GM23338 (cell line): Measurements from ENCODE around the gene ATP1A3. TPM values are rescaled to one million over a fixed set of nuclear protein-coding genes. Genes with fewer than 3 reads are reported as not detected.
"Not testable (repeated sequence)": the region's sequence is repeated elsewhere in the genome, so short reads cannot be mapped to it uniquely, and the experiment has no call there.

ENCODE experiments used
- ATAC-seq: fragments of 200-7000 bp; cut with Tn5 transposase; 3 replicates; pipeline ENCODE4 v1.9.1; 2020
- DNase-seq: peaks from one replicate; pipeline ENCODE4 v3.0.0-alpha.2; 2015; ENCODE audit warnings: low spot score
- H2AFZ ChIP-seq: fragments of 200-600 bp; sonication (generic); 2 replicates; pipeline ENCODE4 v1.8.0; 2016; ENCODE audit warnings: antibody characterized with exemption, mild to moderate bottlenecking, moderate library complexity
- H3F3A ChIP-seq: fragments of 200-600 bp; sonication (generic); replicated peaks from 2 replicates; pipeline ENCODE4 v1.8.0; 2017; ENCODE audit warnings: antibody characterized with exemption, mixed run types, low read depth
- H3K27ac ChIP-seq: fragments of 200-600 bp; sonication (generic); 2 replicates; pipeline ENCODE4 v1.6.1; 2016; ENCODE audit warnings: low read depth
- H3K27me3 ChIP-seq: fragments of 200-600 bp; sonication (generic); 2 replicates; pipeline ENCODE4 v1.8.0; 2016; ENCODE audit warnings: mild to moderate bottlenecking, mixed run types, moderate library complexity; ENCODE audit not compliant: insufficient read depth
- H3K36me3 ChIP-seq: fragments of 200-600 bp; sonication (generic); 2 replicates; pipeline ENCODE4 v1.8.0; 2016; ENCODE audit warnings: mild to moderate bottlenecking; ENCODE audit not compliant: insufficient read depth
- H3K4me1 ChIP-seq: fragments of 200-600 bp; sonication (generic); 2 replicates; pipeline ENCODE4 v1.8.0; 2016; ENCODE audit warnings: mild to moderate bottlenecking, moderate library complexity; ENCODE audit not compliant: insufficient read depth
- H3K4me2 ChIP-seq: fragments of 200-600 bp; sonication (generic); 2 replicates; pipeline ENCODE4 v1.7.1; 2017; ENCODE audit warnings: mixed run types
- H3K4me3 ChIP-seq: fragments of 200-600 bp; sonication (generic); 2 replicates; pipeline ENCODE4 v1.6.1; 2016; ENCODE audit warnings: mixed run types
- H3K79me2 ChIP-seq: fragments of 200-600 bp; sonication (generic); replicated peaks from 2 replicates; pipeline ENCODE4 v1.8.0; 2017; ENCODE audit warnings: mild to moderate bottlenecking; ENCODE audit not compliant: insufficient read depth
- H3K9me2 ChIP-seq: fragments of 200-600 bp; sonication (generic); 2 replicates; pipeline ENCODE4 v1.8.0; 2017; ENCODE audit not compliant: insufficient read depth
- H4K20me1 ChIP-seq: fragments of 200-600 bp; sonication (generic); replicated peaks from 2 replicates; pipeline ENCODE4 v1.8.0; 2017; ENCODE audit warnings: mild to moderate bottlenecking; ENCODE audit not compliant: insufficient read depth
- H3K27ac Mint-ChIP-seq: 2 replicates; pipeline ENCODE4 v1.8.0; 2020; ENCODE audit warnings: inconsistent platforms, mild to moderate bottlenecking, moderate library complexity, mixed read lengths
- H3K27me3 Mint-ChIP-seq: 3 replicates; pipeline ENCODE4 v1.8.0; 2022; ENCODE audit warnings: low read depth, mild to moderate bottlenecking, moderate library complexity, mixed read lengths, inconsistent platforms; ENCODE audit not compliant: insufficient read depth, poor library complexity
- H3K36me3 Mint-ChIP-seq: 3 replicates; pipeline ENCODE4 v1.8.0; 2021; ENCODE audit warnings: low read depth, mild to moderate bottlenecking, inconsistent platforms, moderate library complexity, mixed read lengths
- H3K4me1 Mint-ChIP-seq: 3 replicates; pipeline ENCODE4 v1.8.0; 2020; ENCODE audit warnings: mild to moderate bottlenecking, inconsistent platforms, mixed read lengths
- H3K4me3 Mint-ChIP-seq: 3 replicates; pipeline ENCODE4 v1.8.0; 2021; ENCODE audit warnings: moderate library complexity, mild to moderate bottlenecking, inconsistent platforms, mixed read lengths
- H3K9me3 Mint-ChIP-seq: 3 replicates; pipeline ENCODE4 v1.8.0; 2020; ENCODE audit warnings: moderate library complexity, mild to moderate bottlenecking, inconsistent platforms, mixed read lengths
- EZH2 ChIP-seq: fragments of 200-600 bp; sonication (generic); IDR thresholded peaks from one replicate; pipeline ENCODE4 v1.8.0; 2017; ENCODE audit warnings: antibody characterized with exemption, mild to moderate bottlenecking, low read depth; ENCODE audit not compliant: unreplicated experiment
- JUNB ChIP-seq: IDR thresholded peaks from one replicate; pipeline ENCODE4 v1.6.1; 2016; ENCODE audit warnings: antibody characterized with exemption; ENCODE audit not compliant: unreplicated experiment
- polyA plus RNA-seq: library from polyadenylated mRNA; unstranded; fragments of >200 nt; fragmentation: Nextera tagmentation; extraction: Ambion mirVana; gene quantifications from 2 replicates; pipeline ENCODE4 v1.2.1, GENCODE V29; 2016
- total RNA-seq: library from RNA; depleted of rRNA; stranded (reverse); fragments of >200 nt; shearing (Covaris generic); gene quantifications from 2 replicates; pipeline ENCODE4 v1.2.3, GENCODE V29; 2014
- TF ChIP-seq, protein P1 (sequence below): fragments of 250-450 bp; sonication (Bioruptor Pico); IDR thresholded peaks from 2 replicates; pipeline ENCODE4 v1.5.0; 2020; ENCODE audit warnings: mild to moderate bottlenecking, moderate library complexity

ATP1A3 gene
- total and polyA plus RNA-seq, 2 experiments from 2014 or later = 11.5 to 37.3 TPM

DNA sequence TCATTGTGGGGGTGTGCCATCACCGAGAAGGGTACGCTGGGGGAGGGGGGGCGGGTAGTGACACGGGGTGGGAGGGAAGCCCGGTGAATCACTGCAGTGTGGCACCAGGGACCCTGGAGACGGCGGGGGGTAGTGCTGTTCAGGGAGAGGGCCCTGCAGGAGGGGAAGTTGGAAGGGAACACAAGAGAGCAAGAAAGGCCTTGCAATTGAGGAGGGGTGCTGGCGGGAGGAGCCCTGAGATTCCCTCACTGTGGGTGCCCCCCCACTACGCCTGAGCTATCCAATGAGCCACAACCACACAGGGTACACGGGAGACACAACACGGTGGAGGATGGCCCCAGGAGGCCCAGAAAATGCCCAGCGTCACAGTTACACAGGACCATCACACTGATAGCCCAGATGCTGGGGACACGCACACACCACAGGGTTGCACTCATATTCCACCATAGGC is 516 bp upstream of the ATP1A3 start (continued):
- TF ChIP-seq, protein P1, sequence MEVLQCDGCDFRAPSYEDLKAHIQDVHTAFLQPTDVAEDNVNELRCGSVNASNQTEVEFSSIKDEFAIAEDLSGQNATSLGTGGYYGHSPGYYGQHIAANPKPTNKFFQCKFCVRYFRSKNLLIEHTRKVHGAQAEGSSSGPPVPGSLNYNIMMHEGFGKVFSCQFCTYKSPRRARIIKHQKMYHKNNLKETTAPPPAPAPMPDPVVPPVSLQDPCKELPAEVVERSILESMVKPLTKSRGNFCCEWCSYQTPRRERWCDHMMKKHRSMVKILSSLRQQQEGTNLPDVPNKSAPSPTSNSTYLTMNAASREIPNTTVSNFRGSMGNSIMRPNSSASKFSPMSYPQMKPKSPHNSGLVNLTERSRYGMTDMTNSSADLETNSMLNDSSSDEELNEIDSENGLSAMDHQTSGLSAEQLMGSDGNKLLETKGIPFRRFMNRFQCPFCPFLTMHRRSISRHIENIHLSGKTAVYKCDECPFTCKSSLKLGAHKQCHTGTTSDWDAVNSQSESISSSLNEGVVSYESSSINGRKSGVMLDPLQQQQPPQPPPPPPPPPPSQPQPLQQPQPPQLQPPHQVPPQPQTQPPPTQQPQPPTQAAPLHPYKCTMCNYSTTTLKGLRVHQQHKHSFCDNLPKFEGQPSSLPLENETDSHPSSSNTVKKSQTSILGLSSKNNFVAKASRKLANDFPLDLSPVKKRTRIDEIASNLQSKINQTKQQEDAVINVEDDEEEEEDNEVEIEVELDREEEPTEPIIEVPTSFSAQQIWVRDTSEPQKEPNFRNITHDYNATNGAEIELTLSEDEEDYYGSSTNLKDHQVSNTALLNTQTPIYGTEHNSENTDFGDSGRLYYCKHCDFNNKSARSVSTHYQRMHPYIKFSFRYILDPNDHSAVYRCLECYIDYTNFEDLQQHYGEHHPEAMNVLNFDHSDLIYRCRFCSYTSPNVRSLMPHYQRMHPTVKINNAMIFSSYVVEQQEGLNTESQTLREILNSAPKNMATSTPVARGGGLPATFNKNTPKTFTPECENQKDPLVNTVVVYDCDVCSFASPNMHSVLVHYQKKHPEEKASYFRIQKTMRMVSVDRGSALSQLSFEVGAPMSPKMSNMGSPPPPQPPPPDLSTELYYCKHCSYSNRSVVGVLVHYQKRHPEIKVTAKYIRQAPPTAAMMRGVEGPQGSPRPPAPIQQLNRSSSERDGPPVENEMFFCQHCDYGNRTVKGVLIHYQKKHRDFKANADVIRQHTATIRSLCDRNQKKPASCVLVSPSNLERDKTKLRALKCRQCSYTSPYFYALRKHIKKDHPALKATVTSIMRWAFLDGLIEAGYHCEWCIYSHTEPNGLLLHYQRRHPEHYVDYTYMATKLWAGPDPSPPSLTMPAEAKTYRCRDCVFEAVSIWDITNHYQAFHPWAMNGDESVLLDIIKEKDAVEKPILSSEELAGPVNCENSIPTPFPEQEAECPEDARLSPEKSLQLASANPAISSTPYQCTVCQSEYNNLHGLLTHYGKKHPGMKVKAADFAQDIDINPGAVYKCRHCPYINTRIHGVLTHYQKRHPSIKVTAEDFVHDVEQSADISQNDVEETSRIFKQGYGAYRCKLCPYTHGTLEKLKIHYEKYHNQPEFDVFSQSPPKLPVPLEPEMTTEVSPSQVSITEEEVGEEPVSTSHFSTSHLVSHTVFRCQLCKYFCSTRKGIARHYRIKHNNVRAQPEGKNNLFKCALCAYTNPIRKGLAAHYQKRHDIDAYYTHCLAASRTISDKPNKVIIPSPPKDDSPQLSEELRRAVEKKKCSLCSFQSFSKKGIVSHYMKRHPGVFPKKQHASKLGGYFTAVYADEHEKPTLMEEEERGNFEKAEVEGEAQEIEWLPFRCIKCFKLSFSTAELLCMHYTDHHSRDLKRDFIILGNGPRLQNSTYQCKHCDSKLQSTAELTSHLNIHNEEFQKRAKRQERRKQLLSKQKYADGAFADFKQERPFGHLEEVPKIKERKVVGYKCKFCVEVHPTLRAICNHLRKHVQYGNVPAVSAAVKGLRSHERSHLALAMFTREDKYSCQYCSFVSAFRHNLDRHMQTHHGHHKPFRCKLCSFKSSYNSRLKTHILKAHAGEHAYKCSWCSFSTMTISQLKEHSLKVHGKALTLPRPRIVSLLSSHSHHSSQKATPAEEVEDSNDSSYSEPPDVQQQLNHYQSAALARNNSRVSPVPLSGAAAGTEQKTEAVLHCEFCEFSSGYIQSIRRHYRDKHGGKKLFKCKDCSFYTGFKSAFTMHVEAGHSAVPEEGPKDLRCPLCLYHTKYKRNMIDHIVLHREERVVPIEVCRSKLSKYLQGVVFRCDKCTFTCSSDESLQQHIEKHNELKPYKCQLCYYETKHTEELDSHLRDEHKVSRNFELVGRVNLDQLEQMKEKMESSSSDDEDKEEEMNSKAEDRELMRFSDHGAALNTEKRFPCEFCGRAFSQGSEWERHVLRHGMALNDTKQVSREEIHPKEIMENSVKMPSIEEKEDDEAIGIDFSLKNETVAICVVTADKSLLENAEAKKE (CRISPR knock-in tag) = no peak
- TF ChIP-seq JUNB = no peak

DNA sequence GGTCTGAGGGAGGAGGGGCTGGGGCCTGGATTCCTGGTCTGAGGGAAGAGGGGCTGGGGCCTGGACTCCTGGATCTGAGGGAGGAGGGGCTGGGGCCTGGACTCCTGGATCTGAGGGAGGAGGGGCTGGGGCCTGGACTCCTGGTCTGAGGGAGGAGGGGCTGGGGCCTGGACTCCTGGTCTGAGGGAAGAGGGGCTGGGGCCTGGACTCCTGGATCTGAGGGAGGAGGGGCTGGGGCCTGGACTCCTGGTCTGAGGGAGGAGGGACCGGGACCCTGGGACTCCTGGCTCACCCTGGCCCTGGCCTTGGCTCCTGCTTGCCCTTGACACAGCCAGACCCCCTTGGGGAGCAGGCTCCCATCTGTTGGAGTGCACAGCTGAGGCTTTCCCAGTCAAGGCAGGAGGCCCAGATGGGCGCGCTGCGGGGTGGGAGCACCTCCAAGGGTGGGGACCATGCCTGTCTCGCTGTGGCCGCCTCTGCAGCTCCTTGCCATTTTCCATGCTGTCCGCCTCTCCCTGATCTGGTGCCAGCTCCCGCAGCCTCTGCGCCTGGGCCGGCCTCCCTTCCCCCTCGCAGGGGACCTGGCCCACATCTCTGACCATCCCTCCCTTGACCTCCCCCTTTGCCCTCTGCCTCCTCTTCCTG is 2.0 kb downstream of the ATP1A3 start:
- not testable (repeated sequence) for H3K79me2 ChIP-seq, H3K9me3 Mint-ChIP-seq, H3K4me3 ChIP-seq, DNase-seq, ATAC-seq, H3K36me3 ChIP-seq, H2AFZ ChIP-seq, H3K4me1 ChIP-seq, H3K27ac Mint-ChIP-seq, H3K9me2 ChIP-seq, H3K36me3 Mint-ChIP-seq, H3K27ac ChIP-seq, H3K4me3 Mint-ChIP-seq, H3K4me2 ChIP-seq
- peaks cover 31% of the 10 kb centered on the region for H3K27me3 ChIP-seq
- peaks cover 35% of the 10 kb centered on the region for H3K27me3 Mint-ChIP-seq
- peaks cover 10% of the 10 kb centered on the region for H4K20me1 ChIP-seq
- peaks cover 18% of the 10 kb centered on the region for H3K4me1 Mint-ChIP-seq
- H3F3A ChIP-seq = 0 out of 2 replicates have a peak, but pooled peaks cover 12% of the 10 kb centered on the region

DNA sequence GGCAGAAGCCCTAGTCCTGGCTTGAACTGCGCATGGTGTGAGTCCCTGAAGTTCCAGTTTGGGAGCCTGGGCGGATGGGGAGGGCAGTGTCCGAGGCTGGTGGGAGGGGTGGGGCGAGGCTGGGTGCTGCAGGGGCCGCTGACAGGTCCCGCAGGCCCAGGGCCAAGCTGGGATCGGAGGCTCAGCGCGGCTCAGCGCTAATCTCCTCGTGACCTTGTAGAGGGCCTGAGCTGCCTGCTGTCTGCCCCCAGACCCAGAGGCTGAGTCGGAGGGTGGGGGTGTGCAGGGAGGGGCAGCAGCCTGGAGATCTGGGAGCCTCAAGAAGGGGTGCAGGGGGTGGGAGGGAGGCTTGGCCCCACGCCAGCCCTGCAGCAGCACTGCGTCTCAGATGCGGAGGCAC is 3.0 kb downstream of the ATP1A3 start:
- no peak for ATAC-seq
- H3K4me1 Mint-ChIP-seq = peaks cover 9% of the 10 kb centered on the region
- H3K27ac Mint-ChIP-seq = no peak overlapping the region
- Histone ChIP-seq H3K4me3 (no peak overlapping the region), H3K27me3 (peaks cover 21% of the 10 kb centered on the region), H3K4me2 (no peak overlapping the region), H4K20me1 (peaks cover 3% of the 10 kb centered on the region), H3K27ac (no peak overlapping the region), H3K79me2 (no peaks in the 10 kb centered on the region), H3F3A (0 out of 2 replicates have a peak, but pooled peaks cover 7% of the 10 kb centered on the region), H3K4me1 (peaks cover 9% of the 10 kb centered on the region; the same call in 1 of the 2 replicates), H3K36me3 (0 out of 2 replicates have a peak, but pooled peaks cover 3% of the 10 kb centered on the region), H3K9me2 (no peaks in the 10 kb centered on the region), H2AFZ (no peak overlapping the region)
- no peaks in the 10 kb centered on the region for H3K9me3 Mint-ChIP-seq
- H3K36me3 Mint-ChIP-seq = peaks cover 15% of the 10 kb centered on the region; the same call in 2 of the 3 replicates
- H3K4me3 Mint-ChIP-seq = no peak overlapping the region
- peaks cover 25% of the 10 kb centered on the region for H3K27me3 Mint-ChIP-seq
- DNase-seq = no peak
- TF ChIP-seq, protein P1 (CRISPR knock-in tag) = no peak
- TF ChIP-seq EZH2 = no peak
